Liver (tissue), 9 donors: ENCODE measurements around the gene RAMP3. TPM values are rescaled to one million over a fixed set of nuclear protein-coding genes. Genes with fewer than 3 reads are reported as not detected.

Experiments used
- DNase-seq: peaks from one replicate; pipeline ENCODE4 v3.0.0-alpha.2; 2017; ENCODE audit warnings: low spot score
- H3K27ac ChIP-seq, 2 donors: one replicate each; pipeline ENCODE4 v1.7.0; 2013; ENCODE audit warnings: inconsistent platforms in 2 of 2, low read length in 2 of 2, control low read depth in 1 of 2, low read depth in 1 of 2, mild to moderate bottlenecking in 1 of 2
- H3K27me3 ChIP-seq, 4 donors: one replicate each; pipeline versions ENCODE4 v1.6.1 to v1.7.0; 2013; ENCODE audit warnings: low read length in 3 of 4, inconsistent platforms in 1 of 4, mild to moderate bottlenecking in 1 of 4, moderate library complexity in 1 of 4; ENCODE audit not compliant: control insufficient read depth in 4 of 4, insufficient read depth in 4 of 4
- H3K36me3 ChIP-seq, 4 donors: one replicate each; pipeline versions ENCODE4 v1.6.1 to v1.7.0; 2013; ENCODE audit warnings: low read length in 3 of 4, mild to moderate bottlenecking in 3 of 4, low read depth in 1 of 4, moderate library complexity in 1 of 4; ENCODE audit not compliant: control insufficient read depth in 4 of 4, insufficient read depth in 3 of 4
- H3K4me1 ChIP-seq, 4 donors: one replicate each; pipeline versions ENCODE4 v1.6.1 to v1.7.0; 2013; ENCODE audit warnings: low read length in 3 of 4, mild to moderate bottlenecking in 3 of 4, moderate library complexity in 1 of 4; ENCODE audit not compliant: control insufficient read depth in 4 of 4, insufficient read depth in 4 of 4
- H3K4me3 ChIP-seq, 3 donors: one replicate each; pipeline versions ENCODE4 v1.6.1 to v1.7.0; 2013; ENCODE audit warnings: low read length in 3 of 3, control low read depth in 1 of 3, low read depth in 1 of 3, mild to moderate bottlenecking in 1 of 3
- H3K9ac ChIP-seq, 2 donors: one replicate each; pipeline ENCODE4 v1.7.0; 2013; ENCODE audit warnings: low read length in 2 of 2, mild to moderate bottlenecking in 2 of 2, moderate library complexity in 2 of 2, control low read depth in 1 of 2, low read depth in 1 of 2
- H3K9me3 ChIP-seq, 4 donors: one replicate each; pipeline versions ENCODE4 v1.6.1 to v1.7.0; 2013; ENCODE audit warnings: low read length in 3 of 4; ENCODE audit not compliant: control insufficient read depth in 4 of 4
- EGR1 ChIP-seq, 2 donors: IDR thresholded peaks; 2 replicates each; pipeline ENCODE4 v1.6.1; 2016 to 2018; ENCODE audit warnings: antibody characterized with exemption in 2 of 2, low read depth in 2 of 2
- FOXA1 ChIP-seq: IDR thresholded peaks from 2 replicates; pipeline ENCODE4 v1.6.1; 2016; ENCODE audit warnings: antibody characterized with exemption
- FOXA2 ChIP-seq: IDR thresholded peaks from 2 replicates; pipeline ENCODE4 v1.6.1; 2016; ENCODE audit warnings: antibody characterized with exemption
- GABPA ChIP-seq, 2 donors: IDR thresholded peaks in 1 of 2; conservative IDR thresholded peaks in 1 of 2; 2 replicates each; pipeline ENCODE4 v1.6.1; 2016; ENCODE audit warnings: antibody characterized with exemption in 2 of 2, mild to moderate bottlenecking in 1 of 2, moderate library complexity in 1 of 2
- HNF4A ChIP-seq, 2 donors: conservative IDR thresholded peaks; 2 replicates each; pipeline ENCODE4 v1.6.1; 2016; ENCODE audit warnings: antibody characterized with exemption in 2 of 2, mild to moderate bottlenecking in 2 of 2
- HNF4G ChIP-seq: IDR thresholded peaks from 2 replicates; pipeline ENCODE4 v1.6.1; 2016; ENCODE audit warnings: antibody characterized with exemption
- JUND ChIP-seq, 2 donors: IDR thresholded peaks; 2 replicates each; pipeline ENCODE4 v1.6.1; 2016; ENCODE audit warnings: antibody characterized with exemption in 2 of 2
- NR2F2 ChIP-seq: IDR thresholded peaks from 2 replicates; pipeline ENCODE4 v1.6.1; 2016; ENCODE audit warnings: antibody characterized with exemption
- RAD21 ChIP-seq, 2 donors: IDR thresholded peaks; 2 replicates each; pipeline ENCODE4 v1.6.1; 2016; ENCODE audit warnings: antibody characterized with exemption in 2 of 2, mild to moderate bottlenecking in 2 of 2
- RXRA ChIP-seq, 2 donors: IDR thresholded peaks; 2 replicates each; pipeline ENCODE4 v1.6.1; 2017 to 2018; ENCODE audit warnings: antibody characterized with exemption in 2 of 2, mild to moderate bottlenecking in 1 of 2
- SP1 ChIP-seq: IDR thresholded peaks from 2 replicates; pipeline ENCODE4 v1.6.1; 2018; ENCODE audit warnings: antibody characterized with exemption, mild to moderate bottlenecking
- TAF1 ChIP-seq: conservative IDR thresholded peaks from 2 replicates; pipeline ENCODE4 v1.6.1; 2016; ENCODE audit warnings: antibody characterized with exemption, mild to moderate bottlenecking
- YY1 ChIP-seq: IDR thresholded peaks from 2 replicates; pipeline ENCODE4 v1.6.1; 2016; ENCODE audit warnings: antibody characterized with exemption, mild to moderate bottlenecking
- WGBS: extraction: QIAGEN DNeasy Blood & Tissue Kit; methylation state at CpG from one replicate; pipeline ENCODE4 v1.1.7; 2013; 5-methylcytosine and 5-hydroxymethylcytosine counted together
- polyA plus RNA-seq, 2 donors: library from polyadenylated mRNA; stranded (reverse) in 1 of 2; unstranded in 1 of 2; fragments of 200-250 nt in 1 of 2; fragments of >200 nt in 1 of 2; fragmentation: Nextera tagmentation in 1 of 2; extraction: Ambion mirVana in 1 of 2; gene quantifications; one replicate each; pipeline versions ENCODE4 v1.2.1 to v1.2.3, GENCODE V29; 2013 to 2015
- total RNA-seq, 2 donors: library from RNA; depleted of rRNA; stranded (reverse); fragments of >200 nt; gene quantifications; one replicate each; pipeline ENCODE4 v1.2.3, GENCODE V29; 2014
- TF ChIP-seq, protein P1 (sequence below): fragments of 150-350 bp; IDR thresholded peaks from 2 replicates; pipeline ENCODE4 v1.5.1; 2017; ENCODE audit warnings: improper control_type of control experiment, low read depth, low read length; ENCODE audit not compliant: missing input control
- TF ChIP-seq, protein P2 (sequence below): IDR thresholded peaks from 2 replicates; pipeline ENCODE4 v1.6.1; 2016; ENCODE audit warnings: antibody characterized with exemption, mild to moderate bottlenecking
- TF ChIP-seq, protein P3 (sequence below): IDR thresholded peaks from 2 replicates; pipeline ENCODE4 v1.6.1; 2016; ENCODE audit warnings: antibody characterized with exemption
- TF ChIP-seq, protein P4 (sequence below): IDR thresholded peaks from 2 replicates; pipeline ENCODE4 v1.6.1; 2016; ENCODE audit warnings: antibody characterized with exemption
- TF ChIP-seq, protein P5 (sequence below): IDR thresholded peaks from 2 replicates; pipeline ENCODE4 v1.6.1; 2016; ENCODE audit warnings: antibody characterized with exemption
- donor health status: healthy.
- donor health status: healthy.
- donor health status: healthy.
- donor health status: healthy.
- donor health status: healthy.

RAMP3 gene
- total and polyA plus RNA-seq, 4 donors, result 2.3 to 30.0 (median 22.2) TPM

DNA sequence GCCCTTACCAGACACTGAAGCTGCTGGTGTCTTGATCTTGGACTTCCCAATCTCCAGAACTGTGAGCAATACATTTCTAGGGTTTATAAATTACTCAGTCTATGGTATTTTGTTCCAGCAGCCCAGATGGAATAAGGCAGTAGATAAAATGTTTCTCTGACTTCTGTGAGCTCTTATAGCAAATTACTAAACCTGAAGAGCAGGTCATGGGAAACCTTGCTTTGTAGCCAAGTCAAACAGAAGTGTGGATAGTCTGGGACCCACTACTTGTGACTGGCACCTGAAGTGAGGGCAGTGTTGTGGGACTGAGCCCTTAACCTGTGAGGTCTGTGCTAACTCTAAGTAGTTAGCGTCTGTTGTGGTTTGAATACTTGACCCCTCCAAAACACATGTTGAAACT lies 41.5 kb upstream of the RAMP3 start:
- DNase-seq, result no peak
- TF ChIP-seq FOXA2 (no peak), RAD21 (IDR thresholded peaks at IDR 0.05) (no peak), FOXA1 (no peak), HNF4A (conservative IDR thresholded peaks at IDR 0.05) (no peak), TAF1 (no peak), EGR1 (IDR thresholded peaks at IDR 0.05; ENCODE audit: low read depth in 2 of 2) (no peak), GABPA (IDR thresholded peaks at IDR 0.05 in 1 of 2, conservative IDR thresholded peaks at IDR 0.05 in 1 of 2) (no peak), SP1 (no peak), RXRA (IDR thresholded peaks at IDR 0.05) (no peak)
- TF ChIP-seq, protein P1, sequence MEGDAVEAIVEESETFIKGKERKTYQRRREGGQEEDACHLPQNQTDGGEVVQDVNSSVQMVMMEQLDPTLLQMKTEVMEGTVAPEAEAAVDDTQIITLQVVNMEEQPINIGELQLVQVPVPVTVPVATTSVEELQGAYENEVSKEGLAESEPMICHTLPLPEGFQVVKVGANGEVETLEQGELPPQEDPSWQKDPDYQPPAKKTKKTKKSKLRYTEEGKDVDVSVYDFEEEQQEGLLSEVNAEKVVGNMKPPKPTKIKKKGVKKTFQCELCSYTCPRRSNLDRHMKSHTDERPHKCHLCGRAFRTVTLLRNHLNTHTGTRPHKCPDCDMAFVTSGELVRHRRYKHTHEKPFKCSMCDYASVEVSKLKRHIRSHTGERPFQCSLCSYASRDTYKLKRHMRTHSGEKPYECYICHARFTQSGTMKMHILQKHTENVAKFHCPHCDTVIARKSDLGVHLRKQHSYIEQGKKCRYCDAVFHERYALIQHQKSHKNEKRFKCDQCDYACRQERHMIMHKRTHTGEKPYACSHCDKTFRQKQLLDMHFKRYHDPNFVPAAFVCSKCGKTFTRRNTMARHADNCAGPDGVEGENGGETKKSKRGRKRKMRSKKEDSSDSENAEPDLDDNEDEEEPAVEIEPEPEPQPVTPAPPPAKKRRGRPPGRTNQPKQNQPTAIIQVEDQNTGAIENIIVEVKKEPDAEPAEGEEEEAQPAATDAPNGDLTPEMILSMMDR, result no peak
- TF ChIP-seq, protein P2, sequence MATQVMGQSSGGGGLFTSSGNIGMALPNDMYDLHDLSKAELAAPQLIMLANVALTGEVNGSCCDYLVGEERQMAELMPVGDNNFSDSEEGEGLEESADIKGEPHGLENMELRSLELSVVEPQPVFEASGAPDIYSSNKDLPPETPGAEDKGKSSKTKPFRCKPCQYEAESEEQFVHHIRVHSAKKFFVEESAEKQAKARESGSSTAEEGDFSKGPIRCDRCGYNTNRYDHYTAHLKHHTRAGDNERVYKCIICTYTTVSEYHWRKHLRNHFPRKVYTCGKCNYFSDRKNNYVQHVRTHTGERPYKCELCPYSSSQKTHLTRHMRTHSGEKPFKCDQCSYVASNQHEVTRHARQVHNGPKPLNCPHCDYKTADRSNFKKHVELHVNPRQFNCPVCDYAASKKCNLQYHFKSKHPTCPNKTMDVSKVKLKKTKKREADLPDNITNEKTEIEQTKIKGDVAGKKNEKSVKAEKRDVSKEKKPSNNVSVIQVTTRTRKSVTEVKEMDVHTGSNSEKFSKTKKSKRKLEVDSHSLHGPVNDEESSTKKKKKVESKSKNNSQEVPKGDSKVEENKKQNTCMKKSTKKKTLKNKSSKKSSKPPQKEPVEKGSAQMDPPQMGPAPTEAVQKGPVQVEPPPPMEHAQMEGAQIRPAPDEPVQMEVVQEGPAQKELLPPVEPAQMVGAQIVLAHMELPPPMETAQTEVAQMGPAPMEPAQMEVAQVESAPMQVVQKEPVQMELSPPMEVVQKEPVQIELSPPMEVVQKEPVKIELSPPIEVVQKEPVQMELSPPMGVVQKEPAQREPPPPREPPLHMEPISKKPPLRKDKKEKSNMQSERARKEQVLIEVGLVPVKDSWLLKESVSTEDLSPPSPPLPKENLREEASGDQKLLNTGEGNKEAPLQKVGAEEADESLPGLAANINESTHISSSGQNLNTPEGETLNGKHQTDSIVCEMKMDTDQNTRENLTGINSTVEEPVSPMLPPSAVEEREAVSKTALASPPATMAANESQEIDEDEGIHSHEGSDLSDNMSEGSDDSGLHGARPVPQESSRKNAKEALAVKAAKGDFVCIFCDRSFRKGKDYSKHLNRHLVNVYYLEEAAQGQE, result no peak
- TF ChIP-seq, protein P3, sequence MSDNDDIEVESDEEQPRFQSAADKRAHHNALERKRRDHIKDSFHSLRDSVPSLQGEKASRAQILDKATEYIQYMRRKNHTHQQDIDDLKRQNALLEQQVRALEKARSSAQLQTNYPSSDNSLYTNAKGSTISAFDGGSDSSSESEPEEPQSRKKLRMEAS, result no peak
- Histone ChIP-seq H3K4me3 (no peak overlapping the region), H3K9me3 (no peaks in the 10 kb centered on the region), H3K27me3 (no peaks in the 10 kb centered on the region), H3K9ac (no peak overlapping the region), H3K36me3 (no peaks in the 10 kb centered on the region), H3K27ac (no peak overlapping the region), H3K4me1 (peaks cover 0 to 3% (median 1%) of the 10 kb centered on the region in 4 donors)
- WGBS, result 76% methylated on average over 1 of the region's 1 CpG

DNA sequence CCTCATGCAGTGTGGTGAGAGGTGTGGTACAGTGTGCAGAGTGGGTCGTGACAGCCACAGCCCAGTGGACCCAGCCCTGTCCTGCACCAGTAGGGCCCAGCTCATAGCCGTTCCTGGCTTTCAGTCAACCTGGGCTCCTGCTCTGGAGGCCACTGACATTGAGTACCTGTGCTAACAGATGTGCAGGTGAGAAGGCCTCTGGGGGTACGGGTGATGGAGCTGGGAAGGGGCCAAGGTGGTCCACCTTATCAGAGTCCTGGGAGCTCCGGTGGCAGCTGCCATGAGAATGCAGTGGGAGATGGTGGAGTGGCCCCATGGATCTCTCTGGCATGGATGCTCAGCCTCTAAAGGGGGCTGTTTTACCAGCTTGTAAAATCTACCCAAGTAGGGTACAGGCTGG lies 40.0 kb upstream of the RAMP3 start:
- no peak for DNase-seq
- 77% methylated on average over 4 of the region's 4 CpGs for WGBS
- Histone ChIP-seq H3K9me3 (no peaks in the 10 kb centered on the region), H3K4me3 (no peak overlapping the region), H3K9ac (no peak overlapping the region), H3K27ac (no peak overlapping the region), H3K27me3 (no peaks in the 10 kb centered on the region), H3K4me1 (peaks cover 0 to under 1% (median 0%) of the 10 kb centered on the region in 4 donors), H3K36me3 (no peaks in the 10 kb centered on the region)
- TF ChIP-seq EGR1 (IDR thresholded peaks at IDR 0.05; ENCODE audit: low read depth in 2 of 2), result no peak
- TF ChIP-seq, protein P4, sequence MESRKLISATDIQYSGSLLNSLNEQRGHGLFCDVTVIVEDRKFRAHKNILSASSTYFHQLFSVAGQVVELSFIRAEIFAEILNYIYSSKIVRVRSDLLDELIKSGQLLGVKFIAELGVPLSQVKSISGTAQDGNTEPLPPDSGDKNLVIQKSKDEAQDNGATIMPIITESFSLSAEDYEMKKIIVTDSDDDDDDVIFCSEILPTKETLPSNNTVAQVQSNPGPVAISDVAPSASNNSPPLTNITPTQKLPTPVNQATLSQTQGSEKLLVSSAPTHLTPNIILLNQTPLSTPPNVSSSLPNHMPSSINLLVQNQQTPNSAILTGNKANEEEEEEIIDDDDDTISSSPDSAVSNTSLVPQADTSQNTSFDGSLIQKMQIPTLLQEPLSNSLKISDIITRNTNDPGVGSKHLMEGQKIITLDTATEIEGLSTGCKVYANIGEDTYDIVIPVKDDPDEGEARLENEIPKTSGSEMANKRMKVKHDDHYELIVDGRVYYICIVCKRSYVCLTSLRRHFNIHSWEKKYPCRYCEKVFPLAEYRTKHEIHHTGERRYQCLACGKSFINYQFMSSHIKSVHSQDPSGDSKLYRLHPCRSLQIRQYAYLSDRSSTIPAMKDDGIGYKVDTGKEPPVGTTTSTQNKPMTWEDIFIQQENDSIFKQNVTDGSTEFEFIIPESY, result no peak
- no peak for TF ChIP-seq GABPA (IDR thresholded peaks at IDR 0.05 in 1 of 2, conservative IDR thresholded peaks at IDR 0.05 in 1 of 2)
- TF ChIP-seq SP1, result no peak
- TF ChIP-seq YY1, result no peak
- no peak for TF ChIP-seq HNF4G
- no peak for TF ChIP-seq HNF4A (conservative IDR thresholded peaks at IDR 0.05)
- TF ChIP-seq, protein P5, sequence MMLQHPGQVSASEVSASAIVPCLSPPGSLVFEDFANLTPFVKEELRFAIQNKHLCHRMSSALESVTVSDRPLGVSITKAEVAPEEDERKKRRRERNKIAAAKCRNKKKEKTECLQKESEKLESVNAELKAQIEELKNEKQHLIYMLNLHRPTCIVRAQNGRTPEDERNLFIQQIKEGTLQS, result no peak
- no peak for TF ChIP-seq NR2F2
- TF ChIP-seq FOXA1, result no peak
- no peak for TF ChIP-seq TAF1
- TF ChIP-seq, protein P3, result no peak
- no peak for TF ChIP-seq JUND (IDR thresholded peaks at IDR 0.05)
- TF ChIP-seq, protein P2, result no peak
- TF ChIP-seq, protein P1, result no peak
